Gastrocnemius medialis (tissue), 4 donors: Measurements from ENCODE around the gene DSG2.

Experiments used
- CTCF ChIP-seq, 5 experiments: fragments of 450-650 bp in 3 of 5; fragments of 200-600 bp in 2 of 5; sonication (generic) in 2 of 5; IDR thresholded peaks in 4 of 5; conservative IDR thresholded peaks in 1 of 5; 1 replicate in 4 of 5; 2 replicates in 1 of 5; pipeline ENCODE4 v1.5.1; 2016 to 2019; ENCODE audit warnings: antibody characterized with exemption in 5 of 5, mild to moderate bottlenecking in 3 of 5, moderate library complexity in 3 of 5
- POLR2A ChIP-seq, 2 donors: fragments of 450-650 bp; IDR thresholded peaks; one replicate each; pipeline ENCODE4 v1.6.1; 2017; ENCODE audit warnings: antibody characterized with exemption in 2 of 2, mild to moderate bottlenecking in 2 of 2, moderate library complexity in 2 of 2

- TF ChIP-seq CTCF (IDR thresholded peaks at IDR 0.05 in 4 of 5, conservative IDR thresholded peaks at IDR 0.05 in 1 of 5), result no peak
- TF ChIP-seq POLR2A (IDR thresholded peaks at IDR 0.05), result no peak
Observed at GRCh38 chr18:31498574-31499524, 872 bp downstream of the DSG2 start.
